Stimulated activated CD4-positive, alpha-beta T cell treated with anti-CD3 and anti-CD28 coated beads, Interleukin-4, amount 100 ng/mL, for 48 hours (primary cell): ENCODE data around the gene FAM3B.

ENCODE experiments used
- DNase-seq, 2 donors: peaks; one replicate each; pipeline ENCODE4 v3.0.0-alpha.2; 2020; ENCODE audit warnings: low read depth in 2 of 2

Gene FAM3B

GRCh38 chr21:41397471-41397891 is 80.9 kb downstream of the FAM3B start:
- no peak for DNase-seq

DNA sequence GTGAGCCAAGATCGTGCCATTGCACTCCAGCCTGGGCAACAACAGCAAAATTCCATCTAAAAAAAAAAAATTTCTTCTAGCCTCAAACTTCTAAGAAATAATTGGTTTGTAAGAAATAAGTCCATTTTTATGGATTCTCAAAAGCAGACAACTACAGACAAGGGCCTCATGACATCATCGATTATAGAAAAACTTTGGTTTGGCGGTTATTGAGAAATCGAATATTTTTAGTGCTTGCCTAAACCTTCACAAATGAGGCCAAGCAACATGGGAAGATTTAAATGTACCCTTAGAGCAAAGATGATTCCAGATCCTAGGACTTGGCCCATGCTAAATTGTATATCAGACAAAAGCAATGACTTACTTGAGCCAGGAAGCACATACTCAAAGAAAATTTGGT is 81.7 kb downstream of the FAM3B start:
- DNase-seq = no peak

DNA sequence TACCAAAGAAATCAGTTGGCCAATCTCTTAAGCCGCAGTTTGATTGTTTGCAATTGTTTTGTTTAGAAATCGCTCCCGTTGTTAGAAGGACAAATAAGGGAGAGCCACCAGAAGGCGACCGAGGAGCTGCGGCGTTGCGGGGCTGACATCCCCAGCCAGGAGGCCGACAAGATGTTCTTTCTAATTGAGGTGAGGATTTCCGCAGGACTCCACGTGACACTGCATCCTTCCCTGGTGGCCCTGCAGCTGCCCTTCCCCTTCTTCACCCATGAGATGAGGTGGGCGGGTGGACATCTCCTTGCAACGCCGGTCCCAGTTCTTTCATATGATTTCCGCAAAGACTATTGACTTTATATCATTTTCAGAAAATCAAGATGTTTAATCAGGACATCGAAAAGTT is 82.2 kb downstream of the FAM3B start:
- DNase-seq = no peak

DNA sequence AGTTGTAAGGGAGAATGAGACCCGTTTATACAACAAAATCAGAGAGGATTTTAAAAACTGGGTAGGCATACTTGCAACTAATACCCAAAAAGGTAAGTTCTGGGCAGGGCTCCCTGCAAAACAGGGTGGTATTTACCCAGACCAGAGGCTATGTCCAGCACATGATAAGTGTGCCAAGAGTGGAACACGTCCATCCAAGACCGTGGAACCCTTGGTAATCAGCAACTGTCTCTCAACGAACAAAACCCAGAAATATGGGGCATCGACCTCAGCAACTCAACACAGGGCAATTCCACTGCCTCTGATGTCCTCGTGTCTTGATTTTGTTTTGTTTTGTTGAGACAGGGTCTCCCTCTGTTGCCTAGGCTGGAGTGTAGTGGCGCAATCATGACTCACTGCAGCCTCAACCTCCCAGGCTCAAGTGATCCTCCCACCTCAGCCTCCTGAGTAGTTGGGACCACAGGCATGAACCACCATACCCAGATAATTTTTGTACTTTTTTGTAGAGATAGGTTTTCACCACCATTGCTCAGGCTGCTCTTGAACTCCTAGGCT is 82.7 kb downstream of the FAM3B start:
- DNase-seq = no peak

DNA sequence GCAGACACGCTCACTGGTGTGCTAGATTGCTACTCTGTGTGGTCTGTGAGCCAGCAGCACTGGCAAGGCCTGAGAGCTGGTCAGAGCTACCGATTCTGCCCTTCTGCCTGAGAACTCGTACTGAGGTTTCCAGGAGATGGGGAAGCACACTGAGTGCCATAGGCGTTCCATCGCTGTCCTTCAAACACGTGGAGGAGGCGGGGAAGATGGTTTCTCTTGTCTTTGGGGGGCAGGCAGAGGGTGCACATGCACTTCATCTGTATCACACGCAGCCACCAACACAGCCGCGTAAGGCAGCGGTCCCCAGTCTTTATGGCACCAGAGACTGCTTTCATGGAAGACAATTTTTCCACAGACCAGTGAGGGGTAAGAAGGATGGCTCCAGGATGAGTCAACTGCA is 85.6 kb downstream of the FAM3B start:
- DNase-seq = no peak

- no peak for DNase-seq
Measured at GRCh38 chr21:41402796-41403195, 86.2 kb downstream of the FAM3B start.

DNA sequence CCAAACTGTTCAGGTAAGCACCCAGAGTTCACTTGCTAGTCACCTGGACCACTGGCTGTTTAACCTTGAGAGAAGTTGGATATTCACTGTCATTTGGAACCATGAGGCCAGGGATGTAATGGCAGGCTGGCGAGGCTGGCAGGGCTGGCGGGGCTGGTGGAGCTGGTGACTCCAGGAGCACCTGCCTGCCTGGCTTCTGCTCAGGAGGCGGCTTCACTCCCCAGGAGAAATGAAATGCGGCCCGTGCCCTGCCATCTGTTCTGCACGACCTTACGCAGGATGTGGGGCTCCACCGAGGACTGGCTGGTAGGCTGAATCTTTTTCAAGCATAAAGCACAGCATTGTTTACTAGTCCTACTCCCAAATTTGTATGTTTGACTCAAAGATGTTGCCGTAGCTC is 86.7 kb downstream of the FAM3B start:
- DNase-seq = no peak

GRCh38 chr21:41403966-41404365 is 87.4 kb downstream of the FAM3B start:
- no peak for DNase-seq

- no peak for DNase-seq
Measured at GRCh38 chr21:41405321-41405720, 88.7 kb downstream of the FAM3B start.

DNA sequence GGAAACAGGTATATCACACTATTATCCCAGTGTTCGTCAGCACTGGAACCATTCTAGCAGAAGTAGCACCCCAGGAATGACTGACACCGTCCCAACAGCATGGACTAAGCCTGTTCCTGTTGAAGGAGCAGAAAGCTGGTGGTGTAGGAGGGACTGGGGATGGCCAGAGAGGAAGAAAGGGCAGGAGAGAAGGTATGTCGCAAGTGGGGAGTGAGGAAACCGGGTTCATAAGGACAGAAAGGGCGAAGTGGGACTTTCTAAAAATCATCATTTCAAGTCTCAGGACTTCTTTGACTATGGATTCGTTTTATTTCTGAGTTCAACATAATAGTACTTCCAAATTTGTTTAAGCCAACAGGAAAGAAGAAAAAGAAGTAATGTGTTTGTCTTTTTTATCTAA is 89.7 kb downstream of the FAM3B start:
- DNase-seq = no peak
